Karpas-422 (cell line): ENCODE measurements around the gene PDZD11. TPM values are rescaled to one million over a fixed set of nuclear protein-coding genes. Genes with fewer than 3 reads are reported as not detected.

Experiments
- small RNA-seq: library from RNA; depleted of rRNA; stranded (forward); fragments of <200 nt; gene quantifications from one replicate; pipeline ENCODE3, GENCODE V24; 2014
- total RNA-seq: library from RNA; depleted of rRNA; stranded (reverse); fragments of >200 nt; shearing (Covaris generic); gene quantifications from 2 replicates; pipeline ENCODE4 v1.2.3, GENCODE V29; 2014; ENCODE audit warnings: low replicate concordance; rRNA removed

PDZD11 gene
- total RNA-seq, 1 experiment from 2014 or later = 51.5 TPM

Small RNA genes within 50 kb of the gene (small RNA-seq; reads per million reads assigned to genes)
- gene RNA5SP507 = 0.16 reads per million

Other genes with a start within 250 kb of the PDZD11 start
- gene AWAT2, start 240.0 kb downstream of the PDZD11 start, total RNA-seq = not detected in 2 replicates
- gene OTUD6A, start 227.5 kb downstream of the PDZD11 start, total RNA-seq = not detected in 2 replicates
- gene IGBP1, start 156.5 kb downstream of the PDZD11 start, total RNA-seq = 89.5 and 92.5 TPM in 2 replicates
- not detected in 2 replicates for gene DGAT2L6, start 112.4 kb downstream of the PDZD11 start, total RNA-seq
- gene AWAT1, start 55.3 kb downstream of the PDZD11 start, total RNA-seq = not detected in 2 replicates
- not detected in 2 replicates for gene P2RY4, start 29.7 kb downstream of the PDZD11 start, total RNA-seq
- not detected in 2 replicates for gene ARR3, start 21.6 kb downstream of the PDZD11 start, total RNA-seq
- gene RAB41, start 7.8 kb downstream of the PDZD11 start, total RNA-seq = not detected in 2 replicates
- 12.6 and 15.0 TPM in 2 replicates for gene KIF4A, start 177 bp upstream of the PDZD11 start, total RNA-seq
- not detected in 2 replicates for gene GDPD2, start 133.4 kb upstream of the PDZD11 start, total RNA-seq
- 14.5 and 24.6 TPM in 2 replicates for gene DLG3, start 154.9 kb upstream of the PDZD11 start, total RNA-seq